ENCODE measurements around the gene EPO.
A peak's percentile ranks its signal among the peaks of the same experiment; 100 is the strongest.

EPO gene

DNA sequence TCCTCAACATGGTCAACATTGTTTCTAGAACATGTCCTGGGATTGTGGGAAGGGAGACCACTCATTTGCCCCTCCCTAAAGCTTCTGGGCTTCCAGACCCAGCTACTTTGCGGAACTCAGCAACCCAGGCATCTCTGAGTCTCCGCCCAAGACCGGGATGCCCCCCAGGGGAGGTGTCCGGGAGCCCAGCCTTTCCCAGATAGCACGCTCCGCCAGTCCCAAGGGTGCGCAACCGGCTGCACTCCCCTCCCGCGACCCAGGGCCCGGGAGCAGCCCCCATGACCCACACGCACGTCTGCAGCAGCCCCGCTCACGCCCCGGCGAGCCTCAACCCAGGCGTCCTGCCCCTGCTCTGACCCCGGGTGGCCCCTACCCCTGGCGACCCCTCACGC, at the start of gene EPO:
TSS of gene EPO (plus strand) at position 190 of the 392 bp plus-strand sequence. CDS start 513 bp downstream, outside the sequence.
- no peak for DNase-seq (ENCODE audit: low spot score)

DNA sequence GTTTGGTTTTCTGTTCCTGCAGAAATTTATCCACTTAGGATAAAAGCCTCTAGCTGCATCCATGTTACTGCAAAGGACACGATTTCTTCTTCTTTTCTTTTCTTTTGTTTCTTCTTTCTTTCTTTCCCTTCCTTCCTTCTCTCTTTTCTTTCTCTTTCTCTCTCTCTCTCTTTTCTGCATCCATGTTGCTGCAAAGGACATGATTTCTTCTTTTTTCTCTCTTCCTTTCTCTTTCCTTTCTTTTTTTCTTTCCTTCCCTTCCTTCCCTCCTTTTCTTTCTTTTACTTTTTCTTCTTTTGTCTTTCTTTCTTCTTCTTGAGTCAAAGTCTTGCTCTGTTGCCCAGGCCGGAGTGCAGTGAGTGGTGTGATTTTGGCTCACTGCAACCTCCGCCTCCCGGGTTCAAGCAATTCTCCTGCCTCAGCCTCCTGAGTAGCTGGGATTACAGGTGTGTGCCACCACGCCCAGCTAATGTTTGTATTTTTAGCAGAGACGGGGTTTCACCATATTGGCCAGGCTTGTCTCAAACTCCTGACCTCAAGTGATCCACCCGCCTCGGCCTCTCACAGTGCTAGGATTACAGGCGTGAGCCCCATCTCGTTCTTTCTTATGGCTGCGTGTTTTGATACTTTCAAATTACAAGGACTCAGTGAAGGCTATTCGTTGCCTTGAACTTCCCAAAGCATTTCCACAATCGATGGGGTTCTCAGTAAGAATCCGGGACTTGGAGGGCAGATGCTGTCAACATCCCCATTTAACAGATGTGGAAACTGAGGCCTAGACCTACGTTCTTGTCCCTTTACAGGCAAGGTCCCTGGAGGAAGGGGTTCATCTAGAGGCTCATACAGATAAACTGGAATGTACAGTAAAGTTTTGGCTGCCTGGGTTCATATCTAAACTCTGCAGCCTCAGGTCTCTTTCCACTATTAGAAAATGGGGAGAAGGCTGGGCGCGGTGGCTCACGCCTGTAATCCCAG, 48.6 kb upstream of the EPO start:
- no peak for DNase-seq (ENCODE audit: low spot score)

GRCh38 chr7:100673302-100673941, 46.8 kb upstream of the EPO start, which contains the start of gene GNB2:
TSS of gene GNB2 (plus strand) at chr7:100673740. CDS start at chr7:100676266, 2,526 bp downstream.
- DNase-seq (ENCODE audit: low spot score): peak; percentile 99

DNA sequence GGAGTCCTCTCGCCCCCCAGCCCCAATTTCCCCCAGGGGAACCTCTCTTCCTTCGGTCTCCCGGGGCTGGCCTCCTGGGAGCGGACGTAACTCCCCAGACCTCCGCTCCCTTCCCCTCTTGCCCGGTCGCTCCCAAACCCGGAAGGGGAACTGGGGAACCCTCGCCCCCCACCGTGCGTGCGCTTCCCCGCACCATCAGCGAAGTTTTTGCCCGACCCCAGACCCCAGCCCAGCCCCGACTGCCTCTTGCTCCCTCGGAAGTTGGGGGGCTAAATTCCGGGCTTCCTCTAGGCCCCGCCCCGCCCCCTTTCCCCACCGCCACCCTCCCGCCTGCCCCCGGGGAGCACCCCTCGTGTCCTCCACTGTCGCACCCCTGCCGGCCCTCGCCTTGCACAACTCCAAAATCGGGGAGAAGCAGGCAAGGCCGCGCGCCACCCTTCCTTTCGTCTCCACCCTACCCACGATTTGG, 46.3 kb upstream of the EPO start:
- no peak for DNase-seq (ENCODE audit: low spot score)

- peak; percentile 22 for DNase-seq (ENCODE audit: low spot score)
Measured at GRCh38 chr7:100674411-100675104, 45.7 kb upstream of the EPO start.

DNA sequence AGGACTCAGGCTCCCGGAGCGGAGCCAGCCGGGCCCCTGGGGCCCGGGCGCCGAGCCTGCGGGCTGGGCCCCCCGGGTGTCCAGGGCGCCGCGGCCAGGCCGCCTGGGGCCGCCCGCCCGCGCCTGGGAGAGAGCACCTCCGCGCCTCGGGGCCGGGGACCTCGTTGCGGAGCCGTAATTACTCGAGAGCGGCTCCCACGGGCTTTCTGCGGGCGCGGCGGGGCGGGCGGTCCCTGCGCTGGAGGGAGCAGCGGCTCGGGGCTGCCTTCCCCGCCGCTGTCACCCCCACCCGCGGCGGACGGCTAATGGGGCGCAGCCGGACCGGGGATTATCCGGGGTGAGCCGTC, 45.2 kb upstream of the EPO start:
- no peak for DNase-seq (ENCODE audit: low spot score)

- DNase-seq (ENCODE audit: low spot score): peak; percentile 80
Measured at GRCh38 chr7:100675581-100676350, 44.5 kb upstream of the EPO start.

DNA sequence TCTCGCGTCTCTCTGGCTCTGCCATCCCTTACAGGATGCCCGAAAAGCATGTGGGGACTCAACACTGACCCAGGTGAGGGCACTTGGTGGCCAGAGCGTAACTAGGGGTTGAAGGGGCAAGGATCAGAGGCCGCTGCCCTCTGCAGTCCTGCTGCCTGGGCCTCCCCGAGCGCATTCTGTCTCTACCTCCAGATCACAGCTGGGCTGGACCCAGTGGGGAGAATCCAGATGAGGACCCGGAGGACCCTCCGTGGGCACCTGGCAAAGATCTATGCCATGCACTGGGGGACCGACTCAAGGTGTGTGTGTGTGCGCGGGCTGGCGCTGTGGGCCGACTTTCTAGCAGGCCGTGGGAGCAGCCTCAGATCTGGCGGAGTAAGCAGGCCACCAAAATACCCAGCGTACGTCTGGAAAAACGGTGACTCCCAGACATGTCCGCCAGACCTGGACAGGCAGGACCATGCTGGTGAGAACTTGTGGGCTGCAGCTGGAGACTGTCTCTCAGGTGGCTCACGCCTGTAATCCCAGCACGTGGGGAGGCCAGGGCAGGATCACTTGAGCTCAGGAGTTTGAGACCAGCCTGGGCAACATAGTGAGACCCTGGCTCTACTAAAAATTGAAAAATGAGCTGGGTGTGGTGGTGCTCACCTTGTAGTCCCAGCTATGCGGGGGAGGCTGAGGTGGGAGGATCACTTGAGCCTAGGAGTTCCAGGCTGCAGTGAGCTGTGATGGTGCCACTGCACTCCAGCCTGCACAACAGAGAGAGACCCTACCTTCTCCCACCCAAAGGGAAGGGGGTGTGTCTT, 43.6 kb upstream of the EPO start:
- DNase-seq (ENCODE audit: low spot score): no peak

DNA sequence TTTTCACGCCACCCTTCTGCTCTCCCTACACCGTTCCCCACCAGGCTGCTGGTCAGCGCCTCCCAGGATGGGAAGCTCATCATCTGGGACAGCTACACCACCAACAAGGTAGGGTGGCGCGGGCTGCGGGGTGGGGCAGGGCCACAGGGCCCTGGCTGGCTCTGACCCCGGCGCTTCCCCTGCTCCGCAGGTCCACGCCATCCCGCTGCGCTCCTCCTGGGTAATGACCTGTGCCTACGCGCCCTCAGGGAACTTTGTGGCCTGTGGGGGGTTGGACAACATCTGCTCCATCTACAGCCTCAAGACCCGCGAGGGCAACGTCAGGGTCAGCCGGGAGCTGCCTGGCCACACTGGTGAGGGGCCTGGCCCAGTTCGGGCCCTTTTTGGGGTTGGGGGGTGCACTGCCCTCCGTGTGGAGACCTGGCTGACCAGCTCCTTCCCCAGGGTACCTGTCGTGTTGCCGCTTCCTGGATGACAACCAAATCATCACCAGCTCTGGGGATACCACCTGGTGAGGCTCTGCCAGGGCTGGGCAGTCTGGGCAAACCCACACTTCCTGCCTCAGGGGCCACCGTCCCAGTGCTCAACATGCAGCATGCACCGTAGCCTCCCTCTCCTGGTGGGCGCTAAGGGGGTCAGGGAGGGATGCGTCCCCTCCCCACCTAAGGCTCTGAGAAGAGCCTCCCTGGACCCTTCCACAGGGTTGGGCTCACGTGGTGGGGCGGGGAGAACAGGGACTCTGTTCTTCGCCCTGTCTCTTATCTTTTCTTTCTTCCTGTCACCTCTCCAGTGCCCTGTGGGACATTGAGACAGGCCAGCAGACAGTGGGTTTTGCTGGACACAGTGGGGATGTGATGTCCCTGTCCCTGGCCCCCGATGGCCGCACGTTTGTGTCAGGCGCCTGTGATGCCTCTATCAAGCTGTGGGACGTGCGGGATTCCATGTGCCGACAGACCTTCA, 42.7 kb upstream of the EPO start:
- no peak for DNase-seq (ENCODE audit: low spot score)

GRCh38 chr7:100678291-100678984, 41.8 kb upstream of the EPO start:
- no peak for DNase-seq (ENCODE audit: low spot score)

DNA sequence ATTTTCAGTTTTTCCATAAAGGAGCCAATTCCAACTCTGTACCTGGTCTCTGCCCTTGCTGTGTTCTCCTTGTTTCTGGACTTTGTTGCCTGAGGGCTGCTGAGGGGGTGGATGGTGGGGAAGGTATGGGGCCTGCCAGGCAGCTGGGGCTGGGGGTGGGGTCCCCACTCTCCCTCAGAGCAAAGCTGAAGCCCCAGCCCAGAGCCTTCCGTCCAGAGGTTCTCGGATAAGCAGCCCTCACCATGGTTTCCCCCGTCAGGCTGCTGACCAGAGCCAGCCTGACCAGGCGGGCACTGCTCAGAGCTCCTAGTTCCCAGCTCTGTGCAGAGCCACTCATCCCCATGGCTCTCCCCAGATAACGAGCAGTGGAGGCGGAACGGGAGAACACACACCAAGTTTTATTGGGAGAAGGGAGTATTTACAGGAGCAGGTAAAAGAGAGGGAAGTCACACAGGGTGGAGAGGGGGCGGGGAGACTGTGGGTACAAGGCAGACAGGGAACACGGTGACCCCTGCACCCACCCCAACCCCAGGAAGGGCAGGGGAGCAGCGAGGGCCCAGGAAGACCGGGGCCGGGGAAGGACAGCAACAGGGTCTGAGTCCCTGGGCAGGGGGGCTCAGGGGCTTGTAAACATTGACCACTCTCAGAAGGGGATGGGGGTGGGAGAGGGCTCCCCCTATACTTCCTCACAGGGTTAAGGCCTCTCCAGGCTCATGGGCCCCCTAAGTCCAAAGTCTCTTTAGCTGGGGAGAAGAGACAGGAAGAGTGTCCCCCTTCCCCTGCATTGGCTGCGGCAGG, 40.9 kb upstream of the EPO start:
- DNase-seq (ENCODE audit: low spot score): no peak

DNA sequence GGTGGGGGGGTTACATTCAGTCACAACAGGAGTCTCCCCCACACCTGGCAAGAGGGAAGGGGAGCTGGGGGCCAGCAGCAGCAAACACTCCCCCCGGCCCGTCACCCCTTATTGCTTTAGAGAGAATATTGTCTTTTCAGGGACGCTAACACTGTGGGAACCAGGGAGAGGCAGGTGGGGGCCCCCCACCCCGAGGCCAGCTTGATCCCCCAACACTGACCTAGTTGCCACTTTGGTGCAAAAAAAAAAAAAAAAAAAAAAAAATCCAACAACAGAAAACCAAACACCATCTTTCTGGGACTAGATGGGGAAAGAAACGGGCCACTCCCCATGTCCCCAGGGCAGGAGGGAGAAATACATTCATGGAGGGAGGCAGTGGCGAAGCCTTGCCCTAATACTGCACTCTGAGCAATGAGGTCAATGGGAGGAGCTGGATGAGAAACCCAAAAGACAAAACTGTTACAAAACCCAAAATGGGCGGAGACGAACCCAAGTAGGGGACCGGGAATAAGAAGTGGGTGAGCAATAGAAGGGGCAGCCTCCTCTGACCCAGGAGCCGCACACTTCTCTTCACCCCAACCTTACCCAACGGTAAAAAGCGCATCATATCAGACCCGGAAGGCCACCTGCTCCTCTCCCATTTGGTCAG, 40.2 kb upstream of the EPO start:
- DNase-seq (ENCODE audit: low spot score): no peak

- no peak for DNase-seq (ENCODE audit: low spot score)
Measured at GRCh38 chr7:100680576-100681271, 39.5 kb upstream of the EPO start.

- DNase-seq (ENCODE audit: low spot score): no peak
Measured at GRCh38 chr7:100681491-100682227, 38.6 kb upstream of the EPO start.

- no peak for DNase-seq (ENCODE audit: low spot score)
Measured at GRCh38 chr7:100682228-100682741, 38.0 kb upstream of the EPO start.

DNA sequence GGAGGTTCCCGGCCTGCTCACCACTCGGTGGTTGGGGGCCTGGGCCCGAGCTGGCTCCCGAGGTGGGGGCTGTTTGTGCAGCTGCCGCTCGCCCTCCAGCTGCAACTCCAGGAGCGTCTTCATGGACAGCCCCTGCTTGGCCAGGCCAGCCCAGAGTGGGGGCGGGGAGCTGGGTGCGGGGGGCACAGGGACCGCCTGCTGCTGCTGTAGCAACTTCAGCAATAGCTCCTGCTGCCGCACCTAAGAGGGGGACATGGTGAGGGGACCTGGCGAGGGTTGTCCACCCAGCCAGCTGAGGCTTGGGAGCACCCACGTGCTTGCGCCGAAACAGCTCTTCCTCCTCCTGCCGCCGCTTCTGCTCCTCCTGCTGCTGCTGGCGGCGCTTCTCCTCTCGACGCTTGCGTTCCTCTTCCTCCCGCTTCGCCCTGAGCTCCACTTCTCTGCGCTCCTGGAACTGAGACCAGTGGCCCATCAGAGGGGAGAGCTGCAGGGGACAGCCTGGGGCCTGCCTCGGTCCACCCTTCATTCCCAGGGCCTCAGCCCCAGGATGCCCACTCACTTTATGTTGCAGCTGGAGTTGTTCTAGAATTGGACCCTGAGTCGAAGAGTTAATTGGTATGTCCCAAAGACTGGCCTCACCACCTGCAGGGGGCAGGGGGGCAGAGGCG, 37.1 kb upstream of the EPO start:
- no peak for DNase-seq (ENCODE audit: low spot score)

All from kidney tubule cell (primary cell).